Stimulated activated CD4-positive, alpha-beta T cell treated with anti-CD3 and anti-CD28 coated beads, Interleukin-15, amount 100 ng/mL, for 48 hours (primary cell): ENCODE data around the gene AGXT.
A peak's percentile ranks its signal among the peaks of the same experiment; 100 is the strongest.

Experiments used
- DNase-seq, 2 donors: peaks; one replicate each; pipeline ENCODE4 v3.0.0-alpha.2; 2020; ENCODE audit warnings: low read depth in 2 of 2

The AGXT gene

GRCh38 chr2:240898108-240898730 is 29.6 kb downstream of the AGXT start:
- DNase-seq, result no peak

DNA sequence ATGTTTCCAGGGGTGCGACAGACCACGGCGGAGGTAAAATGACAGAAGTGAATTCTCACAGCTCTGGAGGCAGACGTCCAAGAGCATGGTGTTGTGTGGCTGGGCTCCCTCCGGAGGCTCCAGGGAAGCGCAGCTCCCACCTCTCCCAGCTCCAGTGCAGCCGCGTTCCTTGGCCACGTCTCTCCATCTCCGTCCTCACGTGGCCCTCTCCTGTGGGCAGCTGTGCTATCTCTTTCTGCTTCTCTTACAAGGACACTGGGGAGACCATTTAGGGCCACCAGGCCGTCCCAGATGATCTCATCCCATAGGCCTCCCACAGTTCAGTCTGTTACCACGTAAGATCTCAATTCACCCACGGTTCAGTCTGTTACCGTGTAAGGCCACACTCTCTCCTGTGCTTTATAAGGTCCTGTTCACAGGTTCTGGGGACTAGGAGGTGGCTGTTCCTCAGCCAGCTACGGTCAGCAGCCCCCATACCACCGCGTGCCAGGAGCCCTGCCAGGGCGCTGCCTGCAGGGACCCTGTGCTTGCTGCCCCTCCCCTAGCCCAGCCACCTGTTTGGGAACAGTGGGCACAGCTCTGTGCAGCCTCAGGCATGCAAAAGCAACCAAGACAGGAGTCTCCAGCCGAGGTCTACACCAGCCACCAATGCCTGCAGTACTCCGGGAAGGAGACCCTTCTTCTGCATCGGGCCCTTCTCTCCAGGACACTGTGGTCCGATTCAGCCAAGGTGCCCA is 30.3 kb downstream of the AGXT start:
- DNase-seq, result no peak

GRCh38 chr2:240899468-240899865 is 30.8 kb downstream of the AGXT start:
- DNase-seq, result no peak

- DNase-seq, result no peak
Observed at GRCh38 chr2:240900141-240900860, 31.7 kb downstream of the AGXT start.

DNA sequence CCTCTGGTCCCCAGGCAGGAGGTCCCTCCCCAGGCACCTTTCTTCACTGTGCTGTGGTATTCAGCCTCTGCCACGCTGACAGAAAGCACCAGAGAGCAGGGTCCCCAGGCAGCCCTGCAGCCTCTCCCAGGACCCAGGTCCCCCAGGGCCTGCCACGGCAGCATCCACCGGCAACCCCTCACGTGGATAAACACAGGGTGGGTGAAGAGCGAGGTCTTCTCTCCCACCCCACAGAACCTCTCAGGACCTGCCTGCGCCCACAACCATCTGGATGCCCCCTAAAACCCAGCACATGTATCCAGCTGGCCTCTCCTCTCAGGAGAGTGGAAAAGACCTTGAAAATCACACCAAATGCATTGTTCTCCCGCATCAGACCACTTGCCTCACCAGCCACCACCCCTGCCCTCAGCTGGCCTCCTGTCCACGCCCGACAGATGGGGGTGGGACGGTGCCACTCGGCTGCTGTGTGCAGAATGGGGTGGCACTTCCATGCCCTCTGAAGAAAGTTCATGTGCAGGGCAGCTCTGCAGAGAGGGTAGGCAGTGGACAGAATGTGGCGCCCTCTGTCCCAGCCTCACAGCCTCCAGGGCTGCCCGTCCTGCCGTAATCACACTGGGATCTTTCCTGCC is 33.5 kb downstream of the AGXT start:
- DNase-seq, result no peak

- no peak for DNase-seq
Observed at GRCh38 chr2:240902615-240903041, 34.0 kb downstream of the AGXT start.

DNA sequence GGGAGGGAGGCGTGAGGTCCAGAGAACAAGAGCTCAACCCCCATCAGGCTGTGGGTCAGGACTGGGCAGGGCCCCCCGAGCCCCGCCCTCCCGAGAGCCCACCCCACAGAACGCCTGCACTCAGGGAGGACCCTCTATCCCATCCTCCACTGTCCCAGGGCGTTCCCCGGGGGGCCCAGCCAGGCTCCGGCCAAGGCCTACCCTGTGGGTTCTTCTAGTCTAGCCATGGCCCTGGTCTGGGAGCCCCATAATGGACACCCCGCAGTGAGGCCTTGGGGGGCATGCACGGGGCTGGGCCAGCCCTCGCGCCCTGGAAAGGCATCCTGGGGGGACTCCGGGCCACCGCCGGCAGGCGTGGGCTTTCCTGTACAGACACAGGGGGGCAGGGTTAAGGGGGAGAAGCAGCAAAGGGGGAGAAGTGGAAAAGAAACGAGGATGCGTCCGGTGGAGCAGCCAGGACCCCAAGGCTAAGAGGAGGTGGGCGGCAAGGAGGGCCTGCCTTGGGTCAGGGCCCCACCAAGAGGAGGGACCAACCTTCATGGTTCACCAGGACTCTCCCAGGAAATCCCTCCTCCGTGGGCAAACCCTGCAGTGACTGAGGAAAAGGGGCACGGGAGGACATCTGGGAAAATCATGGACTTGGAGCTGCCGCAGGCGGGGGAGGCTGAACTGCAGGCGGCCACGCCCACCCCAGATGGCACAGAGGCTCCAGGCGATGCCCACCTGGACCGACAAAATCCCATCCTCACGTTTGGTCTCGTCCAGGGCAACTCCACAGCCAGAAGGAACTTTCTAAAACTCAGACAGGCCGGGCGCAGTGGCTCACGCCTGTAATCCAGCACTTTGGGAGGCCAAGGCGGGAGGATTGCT is 34.8 kb downstream of the AGXT start:
- DNase-seq, result no peak

GRCh38 chr2:240904216-240905175 is 35.9 kb downstream of the AGXT start:
- no peak for DNase-seq

DNA sequence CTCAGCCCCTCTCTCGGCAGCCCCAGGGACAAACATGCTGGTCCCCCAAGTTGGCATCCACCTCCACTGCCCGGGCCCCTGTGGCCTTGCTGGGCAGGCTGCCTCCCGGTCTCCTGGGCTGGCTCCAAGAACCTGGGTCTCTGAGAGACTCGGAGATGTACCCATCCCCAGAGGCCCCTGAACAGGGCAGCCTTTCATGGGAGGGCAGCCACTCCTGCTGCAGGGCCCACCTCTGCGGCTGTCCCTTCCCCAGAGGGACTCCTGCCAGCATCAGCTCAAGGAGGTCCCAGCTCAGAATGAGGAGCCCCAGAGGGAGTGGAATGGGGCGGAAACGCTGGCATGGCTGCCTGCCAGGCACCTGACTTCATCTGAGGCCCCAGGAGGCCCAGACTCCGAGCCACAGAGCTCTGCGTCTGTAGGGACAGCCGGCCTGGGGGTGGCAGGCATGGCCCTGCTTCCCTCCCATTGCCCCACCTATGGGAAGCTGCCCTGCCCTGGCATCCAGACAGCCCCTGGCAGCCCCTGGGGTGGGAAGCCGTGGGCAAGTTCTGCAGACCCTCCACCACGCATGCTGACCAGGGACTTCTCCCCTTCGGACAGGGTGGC is 36.7 kb downstream of the AGXT start:
- no peak for DNase-seq

- no peak for DNase-seq
Observed at GRCh38 chr2:240906141-240906910, 37.7 kb downstream of the AGXT start, which contains the start of gene CROCC2. TSS of gene CROCC2 (plus strand) at chr2:240906336. CDS start at chr2:240906514, 178 bp downstream.

DNA sequence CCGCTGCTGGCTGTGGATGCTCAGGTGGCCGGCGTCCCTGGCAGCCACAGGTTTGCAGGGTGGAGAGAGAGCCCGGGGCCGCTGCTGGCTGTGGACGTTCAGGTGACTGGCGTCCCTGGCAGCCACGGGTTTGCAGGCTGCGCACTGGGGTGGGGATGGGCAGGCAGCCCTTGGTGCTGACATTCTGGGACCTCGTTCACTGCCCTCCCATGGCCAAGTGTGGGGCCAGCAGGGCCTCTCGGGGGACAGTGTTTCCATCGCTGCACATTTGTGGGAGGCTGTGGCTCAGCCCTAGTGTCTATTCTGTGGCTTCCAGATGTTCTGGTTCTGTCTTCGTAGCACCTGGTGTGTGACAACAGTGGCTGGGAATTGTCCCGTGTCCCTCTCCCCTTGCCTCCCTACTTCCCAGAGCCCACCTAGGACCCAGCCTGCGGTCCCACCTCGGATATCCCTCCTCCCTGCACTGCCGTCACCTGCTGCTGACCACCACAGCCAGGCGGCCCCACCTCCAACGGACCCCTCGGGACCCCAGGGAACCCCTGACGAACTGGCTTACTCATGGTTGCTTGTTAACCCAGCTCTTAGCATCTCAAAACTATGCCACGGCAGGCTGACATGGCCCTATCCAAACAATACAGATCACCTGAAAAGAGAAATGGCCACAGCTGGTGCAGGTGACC is 38.4 kb downstream of the AGXT start:
- no peak for DNase-seq

DNA sequence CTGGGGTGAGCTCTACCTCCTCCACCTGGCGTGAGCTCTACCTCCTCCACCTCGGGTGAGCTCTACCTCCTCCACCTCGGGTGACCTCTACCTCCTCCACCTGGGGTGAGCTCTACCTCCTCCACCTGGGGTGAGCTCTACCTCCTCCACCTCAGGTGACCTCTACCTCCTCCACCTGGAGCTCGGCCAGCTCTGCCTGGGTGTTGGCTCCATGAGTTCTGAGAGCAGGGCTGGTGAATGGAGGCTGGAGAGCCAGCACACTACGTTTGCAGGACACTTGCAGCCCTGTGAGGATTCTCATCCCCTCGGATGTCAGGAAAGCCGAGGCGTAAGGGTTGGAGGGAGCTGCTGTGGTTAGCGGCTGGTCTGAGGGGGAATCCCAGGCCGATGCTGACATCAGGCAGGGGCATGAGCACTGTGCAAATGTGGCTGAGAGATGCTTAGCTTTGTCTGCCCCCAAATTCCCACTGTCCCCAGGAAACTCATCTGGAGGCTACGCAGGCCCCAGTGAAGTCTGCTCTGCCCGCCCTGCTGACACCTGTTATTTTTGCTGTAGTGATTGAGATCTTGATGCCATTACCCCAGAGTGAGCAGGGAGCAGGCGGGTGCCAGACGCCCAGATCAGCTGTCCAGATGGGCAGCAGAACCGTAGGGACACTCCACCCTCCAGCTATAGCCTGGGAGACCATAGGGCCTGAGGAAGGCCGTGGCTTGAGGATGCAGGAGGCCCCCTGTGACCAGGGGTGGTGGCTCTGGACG is 40.8 kb downstream of the AGXT start:
- DNase-seq, result no peak

DNA sequence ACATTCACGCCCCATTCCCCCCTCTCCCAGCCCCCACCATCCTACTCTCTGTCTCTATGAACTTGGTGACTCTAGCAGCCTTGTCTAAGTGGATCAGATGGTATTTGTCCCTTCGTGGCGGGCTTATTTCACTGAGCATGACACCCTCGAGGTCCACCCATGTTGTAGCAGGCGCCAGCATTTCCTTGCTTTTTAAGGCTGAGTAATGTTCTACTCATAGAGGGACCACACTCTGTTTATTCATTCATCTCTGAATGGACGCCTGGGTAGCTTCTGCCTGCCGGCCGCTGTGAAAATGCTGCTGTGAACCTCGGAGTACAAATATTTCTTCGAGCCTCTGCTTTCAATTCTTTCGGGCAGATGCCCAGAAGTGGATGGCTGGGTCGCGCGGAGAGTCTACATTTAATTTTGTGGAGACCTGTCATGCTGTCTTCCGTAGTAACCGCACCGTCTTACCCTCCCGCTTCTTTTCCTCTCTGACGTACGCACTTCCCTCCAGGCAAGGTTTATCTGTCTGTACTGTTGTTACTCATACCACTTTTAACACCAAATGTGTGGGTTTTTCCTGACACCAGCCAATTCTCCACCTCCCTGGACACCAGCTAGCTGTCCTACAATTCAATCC is 43.1 kb downstream of the AGXT start:
- DNase-seq, result no peak

DNA sequence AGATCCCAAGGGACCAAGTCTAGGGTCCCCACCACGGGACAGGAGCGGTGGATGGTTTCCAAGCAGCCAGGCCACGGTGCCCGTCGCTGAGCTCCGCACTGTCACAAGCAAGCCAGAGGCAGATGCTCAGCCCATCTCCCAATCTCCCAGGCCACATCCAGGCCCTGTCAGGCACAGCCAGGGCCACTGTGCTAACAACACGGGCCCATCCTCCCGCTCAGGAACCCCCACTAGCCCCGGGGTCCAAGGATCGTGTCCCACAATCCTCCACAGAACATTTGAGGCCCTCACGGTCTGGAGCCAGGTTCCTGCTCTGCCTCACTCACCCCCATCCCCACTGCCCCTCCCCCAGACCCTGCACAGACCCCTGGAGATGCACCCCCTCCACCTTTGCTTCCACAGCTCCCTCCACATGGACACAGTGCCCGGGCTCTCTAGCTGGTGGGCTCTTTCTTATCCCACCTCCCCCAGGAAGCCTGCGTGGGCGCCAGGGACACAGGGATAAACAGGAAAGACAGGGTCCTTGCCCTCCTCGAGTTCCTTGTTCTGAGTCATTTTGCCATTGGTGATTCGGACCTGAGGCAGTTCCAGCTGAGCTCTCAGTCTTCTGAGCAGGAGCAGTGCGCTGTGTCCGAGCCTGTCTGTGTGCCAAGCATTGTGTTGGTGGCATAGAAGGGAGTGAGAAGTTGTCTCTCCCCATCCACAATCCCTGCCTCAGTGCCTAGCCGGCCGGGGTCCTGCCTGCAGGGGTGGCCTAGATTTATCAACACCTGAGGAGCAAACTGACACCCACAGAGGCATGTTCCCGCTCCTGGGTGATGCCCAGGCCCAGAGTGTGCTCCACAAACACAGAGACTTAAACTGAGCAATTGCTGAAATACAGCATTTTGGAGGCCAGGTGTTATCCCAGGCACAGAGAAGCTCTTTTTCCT is 44.5 kb downstream of the AGXT start:
- DNase-seq, result no peak

DNA sequence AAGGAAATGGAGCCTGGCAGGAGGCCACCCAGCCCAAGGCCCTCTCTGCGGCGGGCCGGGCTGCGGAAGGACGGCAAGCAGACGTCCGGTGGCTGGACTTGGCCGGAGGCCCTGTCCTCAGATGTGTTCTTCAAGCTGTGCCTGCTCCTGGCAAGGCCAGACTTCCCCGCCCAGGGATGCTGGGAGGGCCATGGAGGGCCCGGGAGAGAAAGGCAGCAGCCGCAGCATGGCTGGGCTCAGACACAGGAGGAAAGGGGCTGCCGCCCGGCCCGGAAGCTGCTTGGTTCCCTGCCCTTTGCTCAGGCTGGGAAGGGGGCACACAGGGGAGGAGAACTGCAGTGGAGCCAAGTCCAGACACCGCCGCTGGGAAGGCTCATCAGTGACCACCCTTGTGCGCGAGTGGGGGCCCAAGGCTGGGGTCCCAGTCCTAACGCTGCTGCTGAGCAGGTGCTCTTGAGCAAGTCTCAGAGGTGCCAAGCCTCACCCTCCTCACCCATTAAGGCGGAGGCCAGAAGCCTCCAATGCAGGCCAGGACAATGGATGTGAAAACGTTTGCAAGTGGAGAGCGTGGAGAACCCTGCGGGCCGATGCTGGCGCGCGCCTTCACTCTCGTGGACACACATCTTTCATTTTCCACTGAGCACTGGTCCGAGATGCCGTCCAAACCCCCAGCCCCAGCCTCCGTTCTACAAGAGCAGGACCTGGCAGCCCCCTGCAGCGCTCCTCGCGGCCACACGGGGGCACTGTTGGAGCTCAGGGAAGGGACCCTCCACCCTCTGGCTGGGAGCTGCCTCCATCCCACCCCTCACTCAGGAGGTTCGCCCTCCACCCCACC is 45.4 kb downstream of the AGXT start:
- DNase-seq, result peak; percentile 28 to 57
